Skeletal muscle tissue (tissue), 4 donors: ENCODE measurements around the gene KRTAP26-1. TPM values are rescaled to one million over a fixed set of nuclear protein-coding genes. Genes with fewer than 3 reads are reported as not detected.

ENCODE experiments used
- H3K27ac ChIP-seq: one replicate; pipeline ENCODE4 v1.7.0; 2013; ENCODE audit warnings: mild to moderate bottlenecking, low read depth, low read length, inconsistent platforms
- H3K27me3 ChIP-seq, 3 donors: one replicate each; pipeline ENCODE4 v1.7.0; 2013; ENCODE audit warnings: low read length in 3 of 3; ENCODE audit not compliant: control insufficient read depth in 3 of 3, insufficient read depth in 3 of 3
- H3K36me3 ChIP-seq, 3 donors: one replicate each; pipeline ENCODE4 v1.7.0; 2013; ENCODE audit warnings: low read length in 3 of 3; ENCODE audit not compliant: control insufficient read depth in 3 of 3, insufficient read depth in 3 of 3
- H3K4me1 ChIP-seq, 3 donors: one replicate each; pipeline ENCODE4 v1.7.0; 2013; ENCODE audit warnings: low read length in 3 of 3, mild to moderate bottlenecking in 3 of 3; ENCODE audit not compliant: control insufficient read depth in 3 of 3, insufficient read depth in 3 of 3
- H3K4me3 ChIP-seq, 3 donors: one replicate each; pipeline ENCODE4 v1.7.0; 2013; ENCODE audit warnings: low read length in 3 of 3
- H3K9ac ChIP-seq, 3 donors: one replicate each; pipeline ENCODE4 v1.7.0; 2013; ENCODE audit warnings: low read length in 3 of 3, mild to moderate bottlenecking in 3 of 3, moderate library complexity in 2 of 3, low read depth in 1 of 3
- H3K9me3 ChIP-seq, 3 donors: one replicate each; pipeline ENCODE4 v1.7.0; 2013; ENCODE audit warnings: low read length in 3 of 3; ENCODE audit not compliant: control insufficient read depth in 3 of 3
- total RNA-seq: library from RNA; depleted of rRNA; stranded (reverse); fragments of >200 nt; gene quantifications from one replicate; pipeline ENCODE4 v1.2.3, GENCODE V29; 2014
- donor health status: Osteomylitis.

Gene KRTAP26-1
- total RNA-seq, 1 donor from 2014 or later = not detected

DNA sequence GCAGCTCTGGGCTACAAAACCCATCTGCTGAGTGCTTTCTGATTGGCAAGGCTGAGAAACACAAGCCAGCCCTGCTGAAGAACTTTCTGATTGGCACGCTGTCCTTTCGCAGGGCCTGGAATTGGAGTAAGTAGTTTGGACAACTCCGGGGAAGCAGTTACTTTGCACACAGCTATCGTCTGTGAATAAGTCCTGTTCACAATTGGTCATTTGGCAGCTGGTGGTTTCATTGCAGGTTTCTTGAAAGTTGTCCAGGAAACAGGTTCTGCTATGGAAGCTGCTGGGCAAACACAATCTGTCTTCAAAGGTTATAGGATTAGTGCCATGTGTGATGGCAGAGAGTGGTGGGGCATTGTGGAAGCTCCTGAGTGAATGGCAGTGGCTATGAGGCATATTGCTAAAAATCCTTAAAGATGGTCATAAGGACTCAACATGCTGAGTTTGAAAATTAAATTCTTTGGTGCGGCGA is 17.2 kb upstream of the KRTAP26-1 start, which contains the start of gene KRTAP27-1:
Gene KRTAP27-1 (minus strand): TSS at position 419 of the 469 bp plus-strand sequence. CDS start 26 bp downstream, at position 393.
- no peaks in the 10 kb centered on the region for H3K36me3 ChIP-seq
- H3K9me3 ChIP-seq = no peaks in the 10 kb centered on the region
- H3K9ac ChIP-seq = no peak within 1 kb of the TSS
- H3K4me3 ChIP-seq = no peak within 1 kb of the TSS
- H3K27me3 ChIP-seq = no peaks in the 10 kb centered on the region
- H3K4me1 ChIP-seq = no peaks in the 10 kb centered on the region
- H3K27ac ChIP-seq = no peak within 1 kb of the TSS

DNA sequence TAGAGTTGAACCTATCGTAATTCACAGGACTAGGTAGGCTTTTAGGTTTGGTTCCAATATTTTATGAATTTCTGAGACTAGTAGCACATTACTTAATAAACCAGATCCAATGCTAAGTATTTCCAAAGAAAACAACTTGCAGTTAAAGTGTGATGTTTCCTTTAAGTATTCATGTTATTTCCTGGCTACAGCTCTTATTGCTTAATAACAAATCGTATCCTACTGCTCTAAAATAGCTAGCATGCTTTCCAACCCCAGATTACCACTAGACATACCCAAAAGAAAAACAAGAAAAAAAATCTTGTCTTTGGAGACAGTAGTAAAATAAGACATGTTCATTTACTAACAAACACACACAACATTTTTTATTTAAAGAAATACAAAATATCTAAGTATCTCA is 16.5 kb upstream of the KRTAP26-1 start:
- H3K9ac ChIP-seq = no peak overlapping the region
- no peak overlapping the region for H3K4me3 ChIP-seq
- H3K27me3 ChIP-seq = no peaks in the 10 kb centered on the region
- H3K27ac ChIP-seq = no peak overlapping the region
- H3K36me3 ChIP-seq = no peaks in the 10 kb centered on the region
- no peaks in the 10 kb centered on the region for H3K4me1 ChIP-seq
- no peaks in the 10 kb centered on the region for H3K9me3 ChIP-seq

DNA sequence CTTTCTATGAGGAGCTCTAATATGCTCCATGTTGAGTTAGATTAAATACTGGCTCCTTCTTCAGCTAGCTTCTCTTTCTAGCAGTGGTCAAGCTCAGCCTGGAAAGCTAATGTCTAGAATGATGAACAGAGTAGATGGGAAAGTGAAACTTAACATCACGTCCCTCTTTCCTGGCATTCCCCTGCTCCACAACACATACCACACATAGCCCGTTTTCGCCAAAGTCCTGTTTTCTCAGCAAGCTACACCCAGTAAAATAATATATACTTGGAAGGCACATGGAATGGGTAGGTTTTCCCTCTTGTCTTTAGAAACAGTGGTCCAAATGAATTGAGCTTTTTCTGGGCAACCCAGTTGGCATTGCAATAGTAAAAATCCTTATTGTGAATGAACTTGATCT is 13.6 kb upstream of the KRTAP26-1 start:
- Histone ChIP-seq H3K27me3 (no peaks in the 10 kb centered on the region), H3K36me3 (no peaks in the 10 kb centered on the region), H3K27ac (no peak overlapping the region), H3K9ac (no peak overlapping the region), H3K4me3 (no peak overlapping the region), H3K4me1 (no peaks in the 10 kb centered on the region), H3K9me3 (no peaks in the 10 kb centered on the region)

DNA sequence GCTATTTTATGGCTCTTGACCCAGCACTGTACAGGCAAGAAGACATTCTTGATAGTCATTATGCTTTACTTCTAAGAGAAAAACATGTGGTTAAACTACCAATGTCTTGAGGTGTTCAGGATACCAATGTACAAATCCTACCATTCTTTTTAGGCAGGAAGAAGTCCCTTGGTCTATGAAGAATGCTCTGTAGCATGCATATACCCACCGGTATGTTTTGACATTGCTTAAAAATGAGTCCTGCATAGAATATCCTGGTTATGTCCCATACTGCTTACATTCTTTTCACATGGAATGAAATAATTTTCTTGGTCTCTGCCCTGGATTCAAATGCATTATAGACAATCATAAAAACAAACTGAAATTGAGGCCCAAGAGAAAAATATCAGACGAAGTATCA is 12.6 kb upstream of the KRTAP26-1 start:
- H3K27ac ChIP-seq = no peak overlapping the region
- H3K4me1 ChIP-seq = no peaks in the 10 kb centered on the region
- no peaks in the 10 kb centered on the region for H3K36me3 ChIP-seq
- H3K9me3 ChIP-seq = no peaks in the 10 kb centered on the region
- H3K9ac ChIP-seq = no peak overlapping the region
- no peaks in the 10 kb centered on the region for H3K27me3 ChIP-seq
- H3K4me3 ChIP-seq = no peak overlapping the region

DNA sequence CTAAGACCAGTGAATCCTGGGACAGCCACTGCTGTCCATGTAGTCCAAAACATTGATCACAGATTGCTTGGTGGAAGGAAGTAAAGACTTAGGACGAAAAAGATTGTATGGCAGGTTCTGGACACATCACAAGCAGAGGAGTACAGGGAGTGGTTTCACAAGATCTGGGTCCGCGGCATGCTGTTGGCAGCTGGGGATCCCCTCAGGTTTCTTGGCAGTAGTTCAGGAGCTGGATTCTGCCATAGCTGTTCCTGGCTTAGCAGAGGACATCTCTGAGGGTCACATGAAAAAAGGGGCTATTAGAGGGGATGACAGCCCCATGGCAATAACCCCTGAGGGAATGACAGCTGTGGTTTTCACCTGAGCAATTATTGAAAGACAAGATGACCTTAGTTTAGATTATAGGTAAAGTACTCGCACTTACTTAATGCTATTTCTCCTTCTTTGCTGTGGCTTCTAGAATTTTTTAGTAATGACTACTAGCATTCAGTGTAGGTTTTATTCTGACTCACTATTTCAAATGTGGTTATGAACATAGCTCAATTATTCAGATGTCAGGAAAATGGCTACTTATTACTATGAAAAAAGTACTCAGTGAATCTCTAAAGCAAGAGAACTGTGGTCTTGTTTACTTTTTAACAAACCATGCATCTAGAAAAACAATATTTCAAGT is 9.2 kb upstream of the KRTAP26-1 start:
- no peaks in the 10 kb centered on the region for H3K36me3 ChIP-seq
- H3K9me3 ChIP-seq = no peaks in the 10 kb centered on the region
- H3K9ac ChIP-seq = no peak overlapping the region
- H3K4me3 ChIP-seq = no peak overlapping the region
- H3K4me1 ChIP-seq = no peaks in the 10 kb centered on the region
- no peak overlapping the region for H3K27ac ChIP-seq
- H3K27me3 ChIP-seq = no peaks in the 10 kb centered on the region

DNA sequence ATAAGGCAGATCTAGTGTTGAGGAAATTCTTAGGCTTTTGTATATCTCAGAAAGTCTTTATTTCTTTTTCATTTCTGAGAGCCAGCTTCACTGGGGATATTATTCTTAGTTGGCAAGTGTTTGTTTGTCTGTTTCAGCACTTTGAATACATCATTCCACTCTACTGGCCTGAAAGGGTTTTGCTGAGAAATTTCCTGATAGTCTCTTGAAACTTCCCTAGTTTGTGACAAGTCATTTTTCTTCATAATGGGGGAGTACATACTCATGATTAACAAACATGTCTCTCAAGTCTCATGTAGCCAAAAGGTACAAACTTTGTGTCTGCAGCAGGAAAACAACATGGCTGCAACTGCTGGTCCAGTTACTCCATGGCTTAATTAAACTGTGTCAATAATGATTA is 6.3 kb upstream of the KRTAP26-1 start:
- Histone ChIP-seq H3K27me3 (no peaks in the 10 kb centered on the region), H3K9me3 (no peaks in the 10 kb centered on the region), H3K36me3 (no peaks in the 10 kb centered on the region), H3K4me3 (no peak overlapping the region), H3K9ac (no peak overlapping the region), H3K27ac (no peak overlapping the region), H3K4me1 (no peaks in the 10 kb centered on the region)

DNA sequence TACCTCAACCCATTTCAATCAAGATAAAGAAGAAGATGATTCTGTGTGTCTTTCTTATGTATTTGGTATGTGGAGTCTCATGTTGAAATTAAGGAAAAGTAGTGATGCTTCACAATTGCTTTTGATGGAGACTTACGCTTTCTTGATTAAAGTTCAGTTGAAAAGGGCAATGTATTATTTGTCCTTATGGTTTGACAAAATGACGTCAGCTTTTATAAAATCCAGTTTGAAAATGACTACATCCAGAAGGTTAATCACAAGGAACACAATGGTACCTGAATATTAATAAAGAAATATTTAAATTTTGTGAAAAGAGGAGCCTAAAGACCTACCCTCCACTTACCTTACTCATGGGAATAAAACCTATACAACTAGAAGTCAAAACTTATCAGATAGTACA is 4.4 kb downstream of the KRTAP26-1 start:
- Histone ChIP-seq H3K4me3 (no peak overlapping the region), H3K9me3 (no peaks in the 10 kb centered on the region), H3K27ac (no peak overlapping the region), H3K36me3 (no peaks in the 10 kb centered on the region), H3K27me3 (no peaks in the 10 kb centered on the region), H3K4me1 (no peaks in the 10 kb centered on the region), H3K9ac (no peak overlapping the region)

DNA sequence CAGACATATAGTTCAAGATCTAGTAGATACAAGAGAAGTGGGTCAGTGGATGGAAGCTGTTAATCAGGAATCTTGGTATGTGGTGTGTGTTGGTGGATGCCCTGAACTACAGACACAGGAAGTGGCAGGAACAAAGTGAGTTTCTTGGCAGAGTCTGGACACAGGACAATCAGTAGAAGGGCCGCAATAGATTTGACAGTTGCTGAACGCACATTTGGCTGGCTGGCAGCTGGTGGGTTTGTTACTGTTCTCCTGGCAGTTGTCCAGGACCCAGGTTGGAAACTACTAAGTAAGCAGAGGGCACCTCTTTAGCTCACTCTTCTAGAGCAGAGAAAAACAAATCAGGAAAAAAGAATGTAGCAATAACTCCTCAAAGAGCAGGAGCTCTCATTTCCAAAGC is 13.2 kb downstream of the KRTAP26-1 start:
- Histone ChIP-seq H3K36me3 (no peaks in the 10 kb centered on the region), H3K27me3 (no peaks in the 10 kb centered on the region), H3K27ac (no peak overlapping the region), H3K9me3 (no peaks in the 10 kb centered on the region), H3K4me3 (no peak overlapping the region), H3K4me1 (no peaks in the 10 kb centered on the region), H3K9ac (no peak overlapping the region)

DNA sequence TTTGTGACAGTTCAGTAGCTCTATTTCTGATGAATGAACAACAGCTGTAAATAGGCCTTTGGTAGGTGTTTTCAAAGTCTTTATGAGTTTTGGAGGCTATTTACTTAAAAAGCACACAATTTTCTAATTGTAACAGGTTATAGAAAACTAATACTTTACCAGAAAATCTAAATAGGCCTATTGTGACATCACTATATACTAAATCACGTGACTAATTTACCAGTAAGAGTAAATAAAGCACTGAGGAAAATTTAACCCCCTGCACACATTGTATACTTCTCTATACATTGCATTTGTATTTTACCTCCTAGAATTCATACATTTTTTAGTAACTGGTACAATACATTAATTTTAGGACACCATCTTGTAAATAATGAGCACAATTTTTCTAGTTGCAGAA is 15.0 kb downstream of the KRTAP26-1 start:
- Histone ChIP-seq H3K9me3 (no peaks in the 10 kb centered on the region), H3K36me3 (no peaks in the 10 kb centered on the region), H3K27ac (no peak overlapping the region), H3K27me3 (no peaks in the 10 kb centered on the region), H3K4me3 (no peak overlapping the region), H3K9ac (no peak overlapping the region), H3K4me1 (no peaks in the 10 kb centered on the region)

DNA sequence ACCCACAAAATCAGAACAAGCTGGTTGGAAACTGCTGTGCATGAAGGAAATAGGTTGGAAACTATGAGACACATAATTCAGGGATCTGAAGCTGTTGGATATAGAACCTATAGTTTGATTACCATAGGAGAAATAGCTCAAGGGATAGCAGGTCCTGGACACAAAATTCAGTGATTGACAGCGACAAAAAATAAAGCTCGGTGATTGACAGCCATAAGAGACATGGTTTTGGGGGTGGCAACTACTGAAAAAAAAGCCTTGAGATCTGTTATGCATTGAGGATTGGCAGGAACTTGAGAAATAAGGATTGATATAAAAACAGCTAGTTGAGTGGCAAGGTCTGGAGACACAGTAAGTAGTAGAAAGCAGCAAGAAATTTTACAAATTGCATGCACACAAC is 30.9 kb downstream of the KRTAP26-1 start, which contains the start of gene KRTAP25-1:
Gene KRTAP25-1 (minus strand): TSS at position 300 of the 400 bp plus-strand sequence. CDS start 24 bp downstream, at position 276.
- Histone ChIP-seq H3K36me3 (no peaks in the 10 kb centered on the region), H3K27ac (no peak within 1 kb of the TSS), H3K27me3 (no peaks in the 10 kb centered on the region), H3K4me1 (no peaks in the 10 kb centered on the region), H3K9ac (no peak within 1 kb of the TSS), H3K4me3 (no peak within 1 kb of the TSS), H3K9me3 (peaks cover 0 to 5% (median 0%) of the 10 kb centered on the region in 3 donors)
